ENCODE results near the gene CCDC80.
"Not testable (repeated sequence)": the region's sequence is repeated elsewhere in the genome, so short reads cannot be mapped to it uniquely, and the experiment has no call there.

CCDC80 gene

GRCh38 chr3:112665009-112665408 is 24.1 kb upstream of the CCDC80 start:
- not testable (repeated sequence) for DNase-seq

GRCh38 chr3:112656043-112656442 is 15.1 kb upstream of the CCDC80 start:
- no peak for DNase-seq

DNA sequence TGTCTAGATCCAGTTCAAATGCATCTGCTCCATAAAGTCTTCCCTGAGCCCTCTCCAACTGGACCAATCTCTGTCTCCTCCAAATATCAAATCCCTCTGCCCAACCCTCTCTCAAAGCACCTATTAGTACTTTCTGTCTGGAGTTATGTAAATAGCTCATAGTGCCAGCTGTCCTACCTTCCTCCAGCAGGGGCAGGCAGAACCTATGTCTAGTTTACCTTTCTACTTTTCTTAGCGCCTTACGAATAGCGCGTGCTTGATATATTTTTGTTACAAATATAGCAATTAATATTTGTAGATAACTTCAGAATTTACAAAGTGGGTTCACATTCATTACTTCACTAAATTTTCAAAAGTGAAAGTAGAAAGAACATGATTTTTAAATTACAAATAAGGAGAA is 14.0 kb upstream of the CCDC80 start:
- DNase-seq: no peak

DNA sequence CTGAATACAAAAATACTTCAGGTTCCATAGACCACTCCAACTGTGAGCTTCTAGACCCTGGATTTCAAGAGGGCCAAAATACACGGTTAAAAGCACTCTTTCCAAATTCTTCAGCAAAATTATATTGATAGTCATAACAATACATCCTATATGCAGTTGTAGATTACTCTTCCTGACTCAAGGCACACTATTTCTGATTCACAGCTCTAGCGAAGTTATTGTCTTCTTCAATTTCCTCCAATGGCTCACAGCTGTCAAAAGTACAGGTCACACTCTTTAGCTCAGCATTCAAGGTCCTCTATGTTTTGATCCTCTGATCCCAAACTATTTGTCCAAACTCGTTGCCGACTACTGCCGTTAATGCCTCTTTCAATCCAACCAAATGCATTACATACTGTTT is 13.5 kb upstream of the CCDC80 start:
- no peak for DNase-seq

DNA sequence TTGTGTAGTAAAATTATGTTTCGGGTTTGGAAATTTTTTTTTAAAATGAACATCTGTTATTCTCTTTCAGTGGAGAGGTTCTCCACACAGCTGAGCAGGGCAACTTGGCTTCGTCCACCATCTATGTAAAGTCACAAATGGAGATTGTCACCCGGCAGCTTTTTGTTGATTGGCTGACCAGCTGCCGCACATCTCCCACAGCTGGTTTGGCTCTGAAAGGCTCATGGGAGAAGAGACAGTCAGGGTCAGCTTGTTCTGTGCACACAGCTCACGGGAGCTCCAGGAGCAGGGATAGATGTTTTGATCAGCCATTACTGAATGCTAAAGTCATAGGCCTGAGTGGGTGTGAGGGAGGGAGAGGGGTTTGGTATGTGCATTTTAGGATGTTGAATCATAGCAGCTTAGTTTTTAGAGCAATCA is 12.9 kb upstream of the CCDC80 start:
- DNase-seq: no peak

DNA sequence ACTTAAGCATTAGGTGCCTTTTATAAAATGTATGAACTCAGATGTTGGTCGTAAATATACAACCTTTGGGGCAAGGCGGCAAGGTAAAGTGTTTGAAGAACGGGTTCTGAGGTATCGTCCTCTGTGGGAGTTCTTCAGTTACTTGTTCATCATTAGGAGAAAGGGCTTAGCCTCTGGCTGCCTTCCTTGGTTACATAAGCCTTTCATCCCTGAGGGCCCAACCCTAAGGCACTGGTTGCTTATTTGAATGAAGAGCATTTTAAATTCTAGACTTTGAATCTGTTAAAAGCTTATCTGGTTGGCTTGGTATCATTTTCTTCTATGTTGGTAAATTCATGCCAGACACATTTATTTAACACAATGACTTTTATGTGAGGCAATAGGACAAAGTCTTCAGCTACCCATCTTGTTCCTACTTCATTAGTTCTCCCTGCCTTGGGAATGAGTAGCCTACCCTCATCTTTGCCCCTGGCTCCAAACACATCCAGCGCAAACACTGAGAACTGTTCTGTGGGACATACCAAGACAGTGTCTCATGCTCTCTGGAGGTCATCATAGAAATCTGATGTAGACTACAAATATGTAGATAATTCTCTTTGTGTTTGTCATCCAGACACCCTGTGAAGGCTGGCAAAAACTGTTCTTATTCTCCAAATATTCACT is 12.4 kb upstream of the CCDC80 start:
- no peak for DNase-seq

- no peak for DNase-seq
Measured at GRCh38 chr3:112651516-112651915, 10.6 kb upstream of the CCDC80 start.

DNA sequence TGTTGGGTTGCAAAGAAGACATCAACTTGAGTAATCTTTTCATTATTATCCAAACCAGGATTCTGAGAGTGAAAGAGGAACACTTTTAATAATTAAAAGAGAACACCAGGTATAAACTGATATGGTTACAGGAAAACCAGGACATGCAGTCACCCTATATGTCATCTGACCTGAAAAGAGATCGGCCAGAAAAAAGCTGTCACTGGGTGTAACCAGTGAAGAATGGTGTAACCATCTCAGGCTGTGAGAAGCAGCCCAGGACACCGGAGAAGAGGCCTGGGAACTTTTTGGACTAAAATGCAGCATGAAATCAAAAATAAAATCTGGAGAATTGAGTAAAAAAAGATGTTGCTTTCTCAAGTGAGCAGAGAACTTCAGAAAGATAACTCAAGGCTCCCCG is 10.1 kb upstream of the CCDC80 start:
- no peak for DNase-seq

DNA sequence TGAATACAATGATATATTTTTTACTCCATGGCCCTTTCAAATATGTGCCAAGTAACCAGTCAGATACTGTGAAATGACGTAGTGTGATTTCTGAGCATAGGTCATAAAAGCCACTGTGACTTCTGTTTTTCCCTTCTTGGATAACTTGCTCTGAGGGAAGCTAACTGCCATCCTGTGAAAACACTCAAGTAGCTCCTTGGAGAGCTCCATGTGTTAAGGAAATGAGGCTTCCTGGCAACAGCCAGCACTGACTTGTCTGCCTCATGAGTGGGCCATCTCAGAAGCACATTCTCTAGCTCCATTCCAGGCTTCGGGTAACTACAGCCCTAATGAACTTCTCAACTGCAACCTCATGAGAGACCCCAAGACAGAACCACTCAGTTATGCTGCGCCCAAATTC is 9.5 kb upstream of the CCDC80 start:
- DNase-seq: no peak

GRCh38 chr3:112649478-112649735 is 8.5 kb upstream of the CCDC80 start:
- DNase-seq: no peak

DNA sequence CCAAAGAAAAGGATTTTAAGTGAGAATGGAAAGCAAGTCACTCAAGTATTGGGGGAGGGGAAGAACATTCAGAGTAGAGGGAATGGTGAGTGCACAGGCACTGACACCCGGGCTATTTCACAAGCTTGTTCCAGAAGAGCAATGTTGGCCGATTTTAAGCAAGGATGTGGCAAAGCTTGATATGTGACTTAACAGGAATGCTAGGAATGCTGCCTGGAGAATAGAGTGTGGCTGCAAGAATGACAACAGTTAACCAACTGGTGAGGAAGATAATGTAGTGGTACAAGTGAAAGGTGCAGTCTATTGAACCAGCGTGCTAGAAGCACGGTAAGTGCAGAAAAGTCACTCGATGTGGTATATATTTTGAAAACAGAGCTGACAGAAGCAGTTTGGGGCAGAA is 6.2 kb upstream of the CCDC80 start:
- no peak for DNase-seq

DNA sequence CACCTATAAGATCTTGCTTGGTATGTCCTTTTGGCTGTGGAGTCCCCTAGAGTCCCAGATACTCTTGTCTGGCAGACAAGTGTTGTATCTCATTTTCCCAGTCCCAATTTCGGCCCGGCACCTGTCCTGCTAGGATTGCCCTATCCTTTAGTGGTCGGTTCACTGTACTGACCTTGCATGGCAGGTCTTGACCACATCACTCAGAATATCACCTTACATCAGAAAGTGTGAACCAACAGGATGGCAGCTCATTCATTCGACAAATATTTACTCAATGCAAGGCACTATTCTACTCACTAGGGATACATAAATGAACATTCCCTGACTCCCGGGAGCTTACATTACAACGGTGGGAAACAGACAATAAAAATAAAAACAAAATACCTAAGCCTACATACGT is 5.7 kb upstream of the CCDC80 start:
- no peak for DNase-seq

GRCh38 chr3:112644453-112644852 is 3.5 kb upstream of the CCDC80 start:
- no peak for DNase-seq

DNA sequence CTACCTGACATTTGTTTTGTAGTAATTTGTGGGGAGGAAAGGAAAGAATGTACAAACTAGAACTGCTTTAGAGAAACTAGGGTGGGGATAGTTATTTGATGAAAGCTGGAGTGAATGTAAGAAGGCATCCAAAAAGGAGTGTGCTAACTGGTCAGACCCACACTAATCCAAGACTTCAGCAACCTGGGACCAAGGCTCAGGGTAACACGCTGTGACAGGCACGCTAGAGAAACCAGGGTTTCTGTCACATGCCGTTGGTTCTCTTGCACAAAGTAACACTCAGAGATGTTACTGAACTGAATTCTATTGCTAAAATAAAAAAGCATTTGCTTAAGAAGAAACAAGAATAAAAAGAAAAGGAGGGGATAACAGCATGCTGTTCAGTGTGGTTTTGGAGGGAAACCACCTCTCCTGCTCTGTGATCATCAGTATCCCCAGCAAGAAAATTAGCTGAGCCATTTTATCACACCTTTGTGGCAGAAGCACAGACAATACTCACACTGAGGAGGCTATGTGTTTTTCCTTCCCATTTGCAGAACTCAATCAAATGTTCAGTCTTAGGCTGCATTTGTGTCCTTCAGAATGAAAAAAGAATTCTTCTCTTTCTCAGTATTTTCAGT is 2.8 kb upstream of the CCDC80 start:
- DNase-seq: no peak

- peak; percentile 92 for DNase-seq
Measured at GRCh38 chr3:112642912-112643506, 2.1 kb upstream of the CCDC80 start.

- DNase-seq: peak; percentile 50
Measured at GRCh38 chr3:112640276-112640929, 540 bp downstream of the CCDC80 start.

DNA sequence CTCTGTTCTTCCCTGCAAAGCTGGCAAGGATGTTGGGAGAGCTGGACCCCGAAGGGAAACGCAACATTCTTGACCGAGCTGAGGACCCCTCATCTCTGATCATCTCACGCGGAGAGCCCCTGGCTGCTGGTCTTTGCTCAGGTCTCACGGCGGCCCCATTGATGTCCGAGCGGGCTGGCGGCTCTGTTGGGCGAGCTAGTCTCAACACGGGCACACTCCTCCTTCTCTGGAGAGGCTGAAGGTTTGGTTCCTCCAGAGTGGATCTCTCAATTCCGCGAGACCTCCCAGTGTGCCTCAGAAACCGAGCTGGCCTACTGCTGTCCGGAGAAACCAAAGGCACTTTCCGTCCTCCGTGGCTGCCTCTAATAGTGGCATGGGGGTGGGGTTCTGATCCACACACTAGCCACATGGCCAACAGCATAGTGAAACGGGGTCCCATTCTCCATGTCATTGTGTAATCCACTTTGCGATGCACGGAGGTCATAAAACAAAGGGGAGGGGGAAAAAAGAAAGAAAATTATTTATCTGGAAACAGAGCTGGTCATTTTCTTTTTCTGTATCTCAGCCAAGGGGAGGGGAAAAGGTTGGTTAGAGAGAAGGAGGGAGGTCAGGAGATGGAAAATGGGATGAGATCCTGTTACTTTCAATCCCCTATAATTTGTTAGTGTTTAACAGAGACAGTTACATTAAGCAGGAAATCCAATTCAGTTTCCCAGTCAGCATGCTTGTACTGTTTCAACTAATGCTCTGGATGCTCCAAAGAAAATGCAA is 1.3 kb downstream of the CCDC80 start:
- no peak for DNase-seq

DNA sequence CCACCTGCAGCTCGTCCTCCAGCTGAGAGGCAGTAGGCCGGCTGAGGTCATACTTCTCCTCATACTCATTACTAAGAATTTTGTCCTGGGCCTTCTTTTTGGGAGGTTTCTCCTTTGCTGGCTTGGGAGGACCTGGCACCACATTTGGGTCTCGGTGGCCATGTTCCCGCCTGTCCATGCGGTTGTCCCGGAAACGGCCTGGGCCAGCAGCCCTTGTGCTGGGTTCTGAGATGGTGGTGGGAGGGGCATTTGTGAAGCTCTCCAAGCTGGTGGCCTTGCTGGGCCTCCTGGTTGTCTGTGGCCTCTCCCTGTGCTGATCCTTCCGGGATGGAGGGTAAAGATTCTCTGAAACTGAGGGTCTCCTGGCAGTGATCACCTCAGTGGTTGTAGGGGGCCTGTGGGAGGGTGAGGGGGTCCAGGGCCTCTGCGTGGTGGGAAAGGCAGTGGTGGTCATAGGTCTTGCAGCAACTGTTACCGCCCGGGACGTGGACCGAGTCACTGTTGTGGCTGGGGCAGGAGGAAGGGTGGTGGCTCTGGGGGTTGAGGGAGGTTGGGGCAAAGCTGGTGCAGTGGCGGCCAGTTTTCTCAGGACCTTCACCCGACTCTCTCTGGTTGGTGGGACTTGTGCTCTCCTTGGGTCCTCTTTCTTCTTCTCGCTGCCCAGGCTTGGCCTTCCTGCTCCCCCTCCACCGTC is 2.5 kb downstream of the CCDC80 start:
- no peak for DNase-seq

DNA sequence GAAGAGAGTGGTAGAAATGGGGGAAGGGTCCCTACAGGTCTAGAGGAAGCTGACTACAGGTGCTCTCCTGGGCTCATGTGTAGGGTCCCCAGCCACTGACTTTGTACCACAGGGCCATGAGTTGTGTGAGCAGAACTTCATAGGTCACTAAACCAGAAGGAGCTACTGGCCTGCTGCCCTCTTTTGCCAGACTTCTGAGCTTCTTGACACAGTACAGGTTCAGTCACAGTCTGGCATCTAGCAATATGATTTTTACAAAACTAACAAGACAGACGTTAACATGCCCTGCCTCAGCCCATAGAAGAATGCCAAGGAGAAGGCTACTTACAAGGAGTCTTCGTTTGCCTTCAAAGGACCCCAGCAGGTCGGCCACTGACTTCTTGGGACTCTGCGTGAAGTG is 3.2 kb downstream of the CCDC80 start:
- DNase-seq: no peak

- DNase-seq: peak; percentile 63
Measured at GRCh38 chr3:112635674-112636073, 5.3 kb downstream of the CCDC80 start.

GRCh38 chr3:112634786-112635541 is 6.0 kb downstream of the CCDC80 start:
- no peak for DNase-seq

DNA sequence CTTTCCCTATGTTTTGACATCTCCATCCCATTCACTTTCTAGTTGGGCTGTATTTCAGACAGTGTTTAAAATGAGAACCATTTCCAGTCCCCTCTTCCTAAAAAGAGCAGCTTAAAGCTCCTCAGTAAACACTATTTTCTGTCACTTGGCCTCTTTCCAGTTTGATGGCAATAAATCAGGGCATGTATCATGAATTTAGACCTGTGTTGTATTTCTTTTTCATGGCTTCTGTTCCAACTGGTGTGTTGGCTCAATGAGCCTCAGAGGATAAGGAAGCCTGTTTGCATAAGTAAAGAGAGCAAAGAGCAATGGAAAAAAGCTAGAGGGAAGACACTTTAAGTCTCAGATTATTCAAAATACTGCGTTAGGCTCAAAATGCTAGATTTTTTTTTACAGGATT is 7.2 kb downstream of the CCDC80 start:
- no peak for DNase-seq

Measured in femur (tissue), 1 donor.